GM18499 (cell line): ENCODE measurements around the gene RAB7B.

Source experiments
- ATAC-seq: cut with Tn5 transposase; IDR thresholded peaks from one replicate; pipeline ENCODE4 v1.9.1; 2021; ENCODE audit warnings: moderate number of reproducible peaks; ENCODE audit not compliant: insufficient read depth, unreplicated experiment

RAB7B gene

DNA sequence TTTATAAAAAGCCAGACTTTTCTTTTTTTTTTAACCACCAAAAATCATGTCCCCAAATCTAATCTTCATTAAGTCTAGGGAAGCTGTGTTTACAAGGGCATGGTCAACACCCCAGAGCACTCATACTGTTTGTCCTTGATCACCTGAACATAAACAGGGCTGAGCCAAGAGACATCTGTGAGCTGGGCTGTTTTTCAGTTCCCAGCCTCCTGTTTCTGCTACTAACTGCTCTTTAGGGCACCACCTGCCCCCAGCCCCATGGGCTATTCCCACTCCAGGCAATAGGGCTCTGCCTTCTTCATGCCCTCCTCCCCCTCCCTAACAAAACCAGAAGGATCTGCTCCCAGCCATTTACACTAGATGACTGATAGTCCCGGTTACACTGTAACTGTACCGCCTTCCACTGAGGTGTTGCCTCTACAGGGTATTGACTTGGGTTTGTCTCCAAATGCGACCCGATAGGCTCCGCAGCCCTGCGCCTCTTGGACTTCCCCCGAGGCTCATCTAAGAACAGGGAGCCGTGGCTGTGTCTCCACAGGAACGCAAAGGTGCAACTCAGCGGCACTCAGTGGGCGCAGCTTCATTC lies 48.3 kb downstream of the RAB7B start:
- no peak for ATAC-seq

GRCh38 chr1:205951746-205952145 lies 51.4 kb downstream of the RAB7B start:
- ATAC-seq, result no peak

GRCh38 chr1:205950826-205951549 lies 52.2 kb downstream of the RAB7B start:
- no peak for ATAC-seq

GRCh38 chr1:205950280-205950679 lies 52.9 kb downstream of the RAB7B start:
- ATAC-seq, result no peak

DNA sequence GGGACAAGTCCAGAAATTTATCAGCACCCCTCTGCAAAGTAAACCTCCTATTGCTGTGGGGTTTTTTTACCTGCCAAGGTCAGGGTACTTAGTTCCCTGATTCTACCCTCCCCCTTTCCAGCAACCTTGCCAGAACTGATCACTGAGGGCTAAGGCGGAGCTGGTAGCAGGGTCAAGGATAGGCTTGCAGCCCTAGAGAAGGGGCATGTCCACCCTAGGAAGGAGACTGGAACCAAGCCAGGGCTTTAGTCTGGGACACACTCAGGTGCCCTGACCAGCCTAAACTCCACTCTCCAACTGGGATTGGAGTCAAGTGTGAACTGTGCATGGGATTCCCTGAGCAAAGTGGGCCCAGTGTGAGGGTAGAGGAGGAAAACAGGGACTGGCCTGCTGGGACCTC lies 53.4 kb downstream of the RAB7B start:
- no peak for ATAC-seq

DNA sequence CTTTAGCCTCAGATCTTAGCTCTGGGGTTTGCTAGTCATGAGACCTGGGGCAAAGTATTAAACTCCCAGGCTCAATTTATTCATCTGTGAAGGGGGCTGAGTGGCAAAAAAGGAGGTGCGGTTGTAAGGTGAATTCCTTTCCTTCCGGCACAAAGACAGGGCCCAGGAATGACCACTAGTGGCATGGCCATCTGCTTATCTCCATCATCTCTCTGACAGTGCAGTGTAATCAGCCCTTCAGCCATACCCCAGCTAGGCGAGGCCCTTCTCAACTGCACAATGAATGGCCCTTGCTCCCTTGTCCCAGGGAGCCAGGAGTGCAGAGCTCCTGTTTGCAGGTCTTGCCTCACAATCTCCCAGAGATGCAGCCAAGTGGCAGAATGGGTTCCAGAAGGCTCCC lies 54.3 kb downstream of the RAB7B start:
- no peak for ATAC-seq

DNA sequence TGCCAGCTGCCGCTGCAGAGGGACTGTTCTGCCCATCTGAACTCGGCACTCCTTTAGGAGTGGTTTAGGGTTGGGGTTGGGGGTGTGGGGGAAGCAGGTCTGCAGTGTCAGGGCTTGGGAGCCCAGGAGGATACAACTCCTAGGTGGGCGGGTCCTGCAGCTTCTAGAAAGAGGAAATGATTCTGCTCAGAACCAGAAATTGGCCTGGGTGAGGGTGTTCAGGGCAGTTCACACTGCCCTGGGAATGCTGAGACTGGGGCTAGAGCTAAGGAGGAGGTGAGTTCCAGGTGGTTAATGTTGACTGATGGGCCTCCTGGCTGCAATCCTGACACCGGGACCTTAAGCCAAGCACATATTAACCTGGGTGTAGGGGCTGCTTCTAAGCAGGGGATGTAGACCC lies 55.2 kb downstream of the RAB7B start:
- no peak for ATAC-seq

DNA sequence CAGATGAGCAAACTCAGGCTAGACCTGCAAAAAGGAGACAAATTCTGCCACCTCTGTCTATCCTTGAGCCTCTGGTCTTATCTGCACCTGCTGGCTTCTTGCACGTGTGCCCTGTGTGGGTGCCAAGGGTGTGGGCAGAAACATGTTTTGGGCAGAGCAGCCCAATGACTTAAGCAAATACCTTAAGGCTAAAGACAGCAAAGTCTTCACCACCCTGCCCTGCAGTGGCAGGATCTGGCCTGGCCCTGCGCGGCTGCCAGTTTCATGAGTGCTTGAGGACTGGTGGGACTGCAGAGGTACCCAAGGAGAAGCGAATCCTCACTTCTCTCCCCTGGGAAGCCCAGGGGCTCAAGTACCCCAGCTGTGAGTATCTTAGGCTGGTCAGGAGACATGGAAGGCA lies 56.2 kb downstream of the RAB7B start:
- no peak for ATAC-seq

- ATAC-seq, result no peak
These were observed 58.1 kb downstream of the RAB7B start for GRCh38 chr1:205945069-205945468.

- ATAC-seq, result no peak
These were observed 58.7 kb downstream of the RAB7B start for GRCh38 chr1:205944525-205944924.

DNA sequence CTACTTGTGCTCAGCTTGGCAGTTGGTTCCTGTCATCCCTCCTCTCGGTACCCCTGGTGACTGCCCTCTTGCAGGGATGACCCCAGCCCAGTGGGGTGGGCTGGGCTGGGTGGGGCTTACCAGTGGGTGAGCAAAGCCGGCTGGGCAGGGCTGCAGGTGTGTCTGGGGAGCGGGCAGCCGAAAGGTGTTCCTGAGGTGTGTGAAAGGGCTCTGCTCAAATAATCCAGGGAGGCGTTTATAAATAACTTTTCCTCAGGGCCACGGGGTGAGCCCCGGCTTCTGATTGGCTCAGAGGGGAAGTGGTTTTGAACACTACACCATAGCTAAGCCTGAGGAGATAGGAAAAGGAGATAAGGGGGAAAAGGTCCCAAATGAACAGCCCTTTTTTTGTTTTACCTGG lies 60.0 kb downstream of the RAB7B start, which contains the start of gene SLC26A9:
SLC26A9 (minus strand) TSS at position 212 of the 400 bp plus-strand sequence. CDS start 7,636 bp downstream, outside the sequence.
- ATAC-seq, result no peak

DNA sequence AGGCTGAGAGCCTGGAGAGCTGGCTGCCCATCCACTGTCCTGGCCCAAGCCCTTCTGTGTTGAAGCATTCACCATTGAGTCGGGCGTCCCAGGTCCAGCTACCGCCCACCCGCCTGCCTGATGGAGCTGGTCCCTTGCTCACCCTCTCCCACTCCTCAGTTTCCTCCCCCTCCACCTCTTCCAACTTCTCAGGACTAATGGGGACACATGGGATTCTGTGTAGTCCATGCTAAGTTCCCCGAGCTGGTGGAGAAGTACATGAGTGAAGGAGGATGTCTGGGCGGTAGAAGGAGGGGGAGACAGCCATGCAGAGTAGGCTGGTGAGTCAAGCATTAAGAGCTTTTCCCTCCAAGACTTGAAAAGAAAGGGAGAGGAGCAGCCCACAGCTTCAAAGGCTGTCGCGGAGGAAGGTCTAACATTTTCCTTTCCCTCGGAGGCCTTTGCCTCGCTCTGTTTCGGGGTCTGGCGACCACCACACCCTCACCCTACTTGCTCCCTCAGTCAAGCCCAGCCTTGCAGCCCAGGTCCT lies 60.5 kb downstream of the RAB7B start:
- ATAC-seq, result no peak

DNA sequence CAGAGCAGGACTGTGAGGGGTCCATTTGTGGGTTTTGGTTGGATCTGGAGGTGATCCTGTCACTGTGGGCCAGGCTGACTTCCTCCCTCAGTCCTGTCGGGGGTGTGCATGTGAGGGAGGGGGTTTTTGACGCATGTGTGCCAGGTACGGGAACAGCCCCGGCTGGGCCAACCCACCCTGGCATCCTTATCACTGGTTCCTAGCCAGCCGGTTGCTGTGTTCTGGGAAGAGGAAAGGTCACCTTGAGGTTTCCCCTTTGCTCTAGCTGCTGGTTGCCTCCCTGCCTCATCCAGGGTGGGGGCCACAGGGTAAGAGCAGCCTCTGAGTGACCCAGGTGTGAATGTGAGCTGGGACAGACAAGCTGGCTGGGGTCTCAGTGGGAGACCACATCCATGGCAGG lies 62.5 kb downstream of the RAB7B start:
- no peak for ATAC-seq

DNA sequence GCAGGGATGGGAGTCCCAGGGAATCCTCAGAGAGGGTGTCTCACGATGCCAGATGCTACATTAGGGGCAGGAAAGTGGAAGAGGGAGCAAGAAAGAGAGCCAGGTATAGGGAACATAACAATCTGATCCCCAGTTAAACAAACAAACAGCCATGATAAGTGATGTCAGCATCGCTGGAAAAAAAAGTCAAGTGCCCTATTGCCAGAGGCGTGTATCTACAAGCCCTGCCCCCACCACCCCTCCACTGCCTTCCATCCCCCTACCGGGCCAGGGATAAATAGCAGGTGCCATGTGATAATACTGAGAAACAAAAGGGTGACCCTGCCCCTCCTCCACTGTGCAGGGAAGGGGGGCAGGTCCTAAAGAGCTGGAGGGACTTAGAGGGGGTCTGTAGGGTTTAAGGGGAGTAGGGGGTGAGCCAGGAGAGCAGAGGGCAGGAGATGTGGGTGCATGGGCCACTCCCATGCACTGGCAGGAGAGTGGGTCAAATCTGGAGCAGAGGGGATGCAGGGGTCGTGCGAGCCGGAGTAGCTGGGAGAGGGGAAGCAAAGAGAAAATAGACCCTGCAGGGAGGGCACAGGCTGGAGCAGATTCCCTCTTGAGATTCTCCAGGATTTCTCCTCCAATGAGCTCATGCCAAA lies 63.4 kb downstream of the RAB7B start:
- ATAC-seq, result no peak

DNA sequence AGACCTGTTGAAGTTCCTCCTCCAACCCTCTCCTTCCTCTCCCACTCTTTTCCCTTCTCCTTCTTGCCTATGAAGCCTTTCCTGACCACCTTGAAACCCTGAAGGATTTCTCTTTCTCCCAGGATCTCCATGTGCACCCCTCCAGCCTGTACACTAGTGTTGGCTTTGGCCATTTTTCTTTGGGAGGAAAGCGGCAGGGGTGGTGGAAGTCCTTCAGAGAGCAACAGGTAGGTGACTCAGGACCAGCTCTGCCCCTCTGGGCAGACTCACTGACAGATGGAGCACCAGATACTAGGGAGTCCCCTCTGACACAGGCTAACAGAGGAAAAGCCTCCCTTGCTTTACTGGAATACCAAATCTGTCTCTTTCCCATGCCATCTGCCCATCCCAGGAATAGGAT lies 64.5 kb downstream of the RAB7B start:
- ATAC-seq, result no peak

DNA sequence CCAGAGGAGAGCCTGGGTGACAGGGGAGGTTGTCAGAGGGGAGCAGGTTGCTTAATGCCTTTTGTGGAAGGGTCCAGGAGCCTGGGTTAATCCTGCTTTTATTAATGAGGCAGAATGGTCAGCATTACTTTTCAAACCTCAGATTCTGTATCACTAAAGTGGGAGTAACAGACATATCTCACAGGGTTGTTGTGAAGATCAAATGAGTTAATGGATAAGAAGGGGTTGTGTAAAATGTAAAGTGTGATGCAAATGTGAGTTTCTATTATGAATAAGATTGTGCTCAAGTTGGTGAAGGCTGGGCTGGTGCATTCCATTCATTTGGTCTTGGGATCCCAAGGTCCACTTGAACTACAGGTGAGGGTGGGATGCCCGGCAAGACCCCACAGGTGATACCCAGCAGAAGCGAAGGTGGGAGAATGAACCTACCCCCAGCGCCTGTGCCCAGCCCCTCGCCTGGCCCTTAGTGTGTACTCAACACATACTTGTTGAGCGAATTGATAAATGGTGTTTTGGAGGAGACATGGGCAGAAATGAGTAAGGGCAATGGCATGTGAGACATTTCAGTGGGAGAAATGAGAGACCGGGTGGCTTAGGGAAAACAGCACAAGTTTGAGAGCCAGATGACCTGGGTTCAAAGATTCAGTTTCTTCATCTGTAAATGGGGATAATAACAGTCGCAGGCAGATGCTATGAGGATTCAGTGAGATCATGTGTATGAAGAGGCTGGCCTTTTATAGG lies 66.2 kb downstream of the RAB7B start:
- ATAC-seq, result no peak

DNA sequence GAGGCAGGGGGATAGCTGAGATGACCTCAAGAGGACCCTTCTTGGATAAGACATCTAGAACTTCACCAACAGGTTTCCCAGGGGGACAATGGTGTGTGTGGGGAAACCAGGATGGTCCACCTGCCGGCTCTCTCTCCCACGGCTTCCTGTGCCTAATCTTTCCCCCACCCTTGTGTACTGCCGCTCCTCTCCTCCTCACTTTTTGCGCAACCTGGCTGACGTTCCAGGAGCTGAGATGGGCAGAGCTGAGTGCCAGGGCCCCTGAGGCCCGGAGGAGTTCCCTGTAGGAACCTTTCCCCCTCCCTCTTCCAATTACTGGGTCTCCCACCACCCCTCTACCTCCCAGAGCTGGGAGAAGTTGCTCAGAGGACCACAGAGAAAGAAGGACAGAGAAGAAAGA lies 66.9 kb downstream of the RAB7B start:
- no peak for ATAC-seq

DNA sequence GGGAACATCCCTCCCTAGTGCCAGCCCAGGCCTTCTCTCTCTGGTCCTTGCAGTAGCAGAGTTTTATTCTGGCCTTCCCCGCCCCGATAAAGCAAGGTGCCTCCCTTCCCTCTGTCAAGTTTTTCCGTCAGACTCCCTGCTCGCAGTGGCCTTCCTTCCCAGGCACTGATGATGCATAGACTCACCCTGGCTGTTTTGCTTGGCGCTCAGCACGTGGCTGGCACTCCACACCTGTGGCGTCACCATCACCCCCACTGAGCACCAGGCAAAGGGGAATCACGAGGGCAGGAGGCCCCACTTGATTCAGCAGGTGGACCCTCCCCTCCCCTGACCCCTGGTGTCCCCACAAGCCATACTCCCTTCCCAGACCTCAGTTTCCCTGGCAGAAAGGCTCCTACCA lies 67.3 kb downstream of the RAB7B start:
- ATAC-seq, result no peak

DNA sequence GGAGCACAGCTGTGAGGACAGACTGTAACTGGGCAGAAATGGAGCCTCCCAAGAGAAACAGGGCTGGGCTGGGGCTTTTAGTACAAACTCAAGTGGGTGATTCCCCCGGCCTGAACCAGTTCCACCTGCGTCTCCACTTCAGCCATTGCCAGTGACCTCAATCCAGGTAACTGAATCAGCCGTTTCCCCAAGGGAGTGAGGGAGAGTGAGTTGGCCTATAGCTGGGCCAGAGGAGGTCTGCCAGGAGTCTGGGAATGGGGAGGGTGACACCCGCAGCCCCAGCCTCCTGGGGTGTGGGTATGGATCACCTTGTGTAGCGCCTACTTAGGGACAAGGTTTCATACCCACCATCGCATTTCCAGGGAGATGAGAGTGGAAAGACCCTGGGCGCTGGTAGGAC lies 68.4 kb downstream of the RAB7B start:
- ATAC-seq, result no peak

- ATAC-seq, result no peak
These were observed 69.2 kb downstream of the RAB7B start for GRCh38 chr1:205933671-205934618.
